ENCODE results near the gene PPP3CA.

PPP3CA gene

DNA sequence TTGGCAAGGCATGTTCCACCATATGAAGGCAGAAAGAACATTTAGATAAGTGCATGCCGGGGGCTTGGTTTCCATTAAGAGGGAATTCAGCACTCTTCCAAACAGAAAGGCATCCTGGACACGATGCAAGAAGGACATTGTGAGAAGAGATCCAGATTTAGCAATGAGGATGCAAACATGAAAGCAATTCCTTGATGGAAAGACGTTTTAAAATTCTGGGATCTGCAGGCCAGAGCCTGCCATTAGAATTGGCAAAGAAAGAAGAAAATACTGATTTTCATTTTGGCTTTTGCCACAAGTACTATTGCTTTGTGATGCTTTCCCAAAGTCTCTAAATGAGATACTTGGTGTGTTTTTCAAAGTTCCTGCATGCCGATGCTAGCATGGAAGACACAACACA lies 367.6 kb downstream of the PPP3CA start:
- no peak for DNase-seq (ENCODE audit: low spot score)
- TF ChIP-seq, protein P1, sequence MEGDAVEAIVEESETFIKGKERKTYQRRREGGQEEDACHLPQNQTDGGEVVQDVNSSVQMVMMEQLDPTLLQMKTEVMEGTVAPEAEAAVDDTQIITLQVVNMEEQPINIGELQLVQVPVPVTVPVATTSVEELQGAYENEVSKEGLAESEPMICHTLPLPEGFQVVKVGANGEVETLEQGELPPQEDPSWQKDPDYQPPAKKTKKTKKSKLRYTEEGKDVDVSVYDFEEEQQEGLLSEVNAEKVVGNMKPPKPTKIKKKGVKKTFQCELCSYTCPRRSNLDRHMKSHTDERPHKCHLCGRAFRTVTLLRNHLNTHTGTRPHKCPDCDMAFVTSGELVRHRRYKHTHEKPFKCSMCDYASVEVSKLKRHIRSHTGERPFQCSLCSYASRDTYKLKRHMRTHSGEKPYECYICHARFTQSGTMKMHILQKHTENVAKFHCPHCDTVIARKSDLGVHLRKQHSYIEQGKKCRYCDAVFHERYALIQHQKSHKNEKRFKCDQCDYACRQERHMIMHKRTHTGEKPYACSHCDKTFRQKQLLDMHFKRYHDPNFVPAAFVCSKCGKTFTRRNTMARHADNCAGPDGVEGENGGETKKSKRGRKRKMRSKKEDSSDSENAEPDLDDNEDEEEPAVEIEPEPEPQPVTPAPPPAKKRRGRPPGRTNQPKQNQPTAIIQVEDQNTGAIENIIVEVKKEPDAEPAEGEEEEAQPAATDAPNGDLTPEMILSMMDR (IDR thresholded peaks at IDR 0.05; ENCODE audit: extremely low read depth, missing control alignments) = no peak

DNA sequence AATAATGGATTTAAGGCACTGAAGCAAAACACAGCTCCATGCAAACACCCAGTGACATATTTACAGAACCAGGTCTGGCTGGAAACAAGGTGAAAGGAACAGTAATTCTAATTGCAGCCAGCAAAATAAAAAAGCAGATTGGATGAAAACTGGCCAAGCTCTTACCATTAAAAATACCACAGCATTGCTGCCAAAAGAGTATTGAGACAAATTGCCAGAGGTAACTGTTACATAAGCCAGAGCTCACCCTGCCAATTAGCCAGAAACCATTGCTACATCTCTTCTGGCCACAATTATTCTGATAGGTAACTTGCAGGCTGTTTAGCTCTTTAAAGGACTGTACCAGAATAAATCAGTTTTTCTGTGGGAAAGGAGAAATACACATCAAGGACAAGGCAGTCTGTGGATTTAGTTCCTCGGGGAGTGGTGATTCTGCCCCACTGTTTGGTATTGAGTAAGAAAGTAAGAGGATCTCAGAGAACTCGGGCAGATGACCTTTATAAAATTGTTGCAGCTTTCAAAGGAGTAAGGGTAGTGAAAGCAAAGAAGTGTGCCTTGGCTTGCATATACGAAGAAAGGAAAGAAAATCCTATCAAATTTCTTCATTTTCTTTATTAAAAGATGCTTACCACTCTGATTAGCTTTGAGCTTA lies 369.5 kb downstream of the PPP3CA start:
- no peak for DNase-seq (ENCODE audit: low spot score)
- TF ChIP-seq, protein P1 (IDR thresholded peaks at IDR 0.05; ENCODE audit: extremely low read depth, missing control alignments) = no peak

DNA sequence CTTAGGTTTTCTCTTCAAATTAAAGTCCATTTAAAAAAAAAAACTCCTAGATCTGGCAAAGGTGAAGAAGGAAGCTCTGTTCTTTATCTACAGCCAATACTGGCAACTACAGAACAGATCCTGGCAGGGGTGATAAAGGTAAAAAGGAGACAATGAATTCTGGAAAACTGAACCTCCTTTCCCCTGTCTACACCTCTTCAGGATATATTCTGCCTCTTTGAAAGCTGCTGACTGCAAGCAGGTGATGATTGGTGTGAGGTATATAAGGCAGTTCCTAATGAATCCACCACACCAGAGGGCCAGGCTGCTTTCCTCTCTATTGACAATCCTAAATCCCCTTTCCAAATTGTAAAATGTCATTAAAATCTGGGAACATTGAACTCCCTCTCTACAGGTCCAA lies 370.1 kb downstream of the PPP3CA start:
- no peak for DNase-seq (ENCODE audit: low spot score)
- TF ChIP-seq, protein P1 (IDR thresholded peaks at IDR 0.05; ENCODE audit: extremely low read depth, missing control alignments) = no peak

Data from GM20000 (cell line).